ENCODE measurements around the gene TOMM6. TPM values are rescaled to one million over a fixed set of nuclear protein-coding genes. Genes with fewer than 3 reads are reported as not detected.
A peak's percentile ranks its signal among the peaks of the same experiment; 100 is the strongest.
"Not testable (repeated sequence)": the region's sequence is repeated elsewhere in the genome, so short reads cannot be mapped to it uniquely, and the experiment has no call there.

TOMM6 gene
- total RNA-seq, 2 donors from 2014 or later, result 84.2 to 101 TPM

- DNase-seq (ENCODE audit: low spot score), result no peak
- intact Hi-C loops (cut with DNase I), result no loop called here
Measured at GRCh38 chr6:41759106-41759904, 28.2 kb upstream of the TOMM6 start.

- intact Hi-C loops (cut with DNase I), result no loop called here
- DNase-seq (ENCODE audit: low spot score), result no peak
Measured at GRCh38 chr6:41759905-41760579, 27.5 kb upstream of the TOMM6 start.

GRCh38 chr6:41763470-41763869 is 24.0 kb upstream of the TOMM6 start:
- no peak for DNase-seq (ENCODE audit: low spot score)
- intact Hi-C loops (cut with DNase I), result no loop called here

- intact Hi-C loops (cut with DNase I); DNase-seq (ENCODE audit: low spot score): not testable (repeated sequence)
Measured at GRCh38 chr6:41766043-41766664, 21.3 kb upstream of the TOMM6 start.

GRCh38 chr6:41767112-41767833 is 20.2 kb upstream of the TOMM6 start:
- peak; percentile 56 for DNase-seq (ENCODE audit: low spot score)
- intact Hi-C loops (cut with DNase I), result no loop called here

GRCh38 chr6:41768545-41769308 is 18.8 kb upstream of the TOMM6 start:
- peak; percentile 32 for DNase-seq (ENCODE audit: low spot score)

GRCh38 chr6:41769376-41769775 is 18.1 kb upstream of the TOMM6 start:
- intact Hi-C loops (cut with DNase I), result no loop called here
- DNase-seq (ENCODE audit: low spot score), result peak; percentile 41

More at GRCh38 chr6:41768545-41769308, 18.8 kb upstream of the TOMM6 start:
- intact Hi-C loops (cut with DNase I), result no loop called here

- DNase-seq (ENCODE audit: low spot score), result peak; percentile 62
- intact Hi-C loops (cut with DNase I), result no loop called here
Measured at GRCh38 chr6:41770381-41771057, 17.0 kb upstream of the TOMM6 start.

- intact Hi-C loops (cut with DNase I), result no loop called here
- DNase-seq (ENCODE audit: low spot score), result peak; percentile 76
Measured at GRCh38 chr6:41771058-41771983, 16.2 kb upstream of the TOMM6 start.

GRCh38 chr6:41774841-41775240 is 12.7 kb upstream of the TOMM6 start:
- DNase-seq (ENCODE audit: low spot score), result no peak
- intact Hi-C loops (cut with DNase I), result no loop called here

GRCh38 chr6:41775293-41775882 is 12.1 kb upstream of the TOMM6 start:
- intact Hi-C loops (cut with DNase I), result no loop called here
- no peak for DNase-seq (ENCODE audit: low spot score)

GRCh38 chr6:41777551-41778285 is 9.8 kb upstream of the TOMM6 start:
- no peak for DNase-seq (ENCODE audit: low spot score)
- intact Hi-C loops (cut with DNase I), result no loop called here

GRCh38 chr6:41778895-41779294 is 8.6 kb upstream of the TOMM6 start:
- intact Hi-C loops (cut with DNase I), result no loop called here
- no peak for DNase-seq (ENCODE audit: low spot score)

- intact Hi-C loops (cut with DNase I), result no loop called here
- no peak for DNase-seq (ENCODE audit: low spot score)
Measured at GRCh38 chr6:41779336-41779735, 8.2 kb upstream of the TOMM6 start.

GRCh38 chr6:41779788-41780550 is 7.5 kb upstream of the TOMM6 start, which contains the start of gene FRS3:
Gene FRS3 (minus strand): TSS chr6:41779900. CDS start chr6:41776987, 2,913 bp downstream.
- DNase-seq (ENCODE audit: low spot score), result peak; percentile 99
- intact Hi-C loops (cut with DNase I), result loop anchor here (1.0 to 10.0 kb wide), 3 partner anchors 155 to 264 kb away; no protein-coding TSS in a partner anchor
